HFFc6 (cell line): Measurements from ENCODE around the gene LRRIQ1. TPM values are rescaled to one million over a fixed set of nuclear protein-coding genes. Genes with fewer than 3 reads are reported as not detected.

Experiments used
- DNase-seq: peaks from one replicate; pipeline ENCODE4 v3.0.0-alpha.2; 2018
- H3K27ac Mint-ChIP-seq: 2 replicates; pipeline ENCODE4 v1.8.0; 2020; ENCODE audit warnings: mild to moderate bottlenecking, mixed read lengths
- H3K27me3 Mint-ChIP-seq: 2 replicates; pipeline ENCODE4 v1.8.0; 2021; ENCODE audit warnings: mild to moderate bottlenecking, moderate library complexity, mixed read lengths; ENCODE audit not compliant: insufficient read depth
- H3K36me3 Mint-ChIP-seq: 2 replicates; pipeline ENCODE4 v1.8.0; 2021; ENCODE audit warnings: low read depth, mixed read lengths
- H3K4me1 Mint-ChIP-seq: 2 replicates; pipeline ENCODE4 v1.8.0; 2020; ENCODE audit warnings: low read depth, mixed read lengths
- H3K4me3 Mint-ChIP-seq: 2 replicates; pipeline ENCODE4 v1.8.0; 2020; ENCODE audit warnings: mild to moderate bottlenecking, moderate library complexity, mixed read lengths
- H3K9me3 Mint-ChIP-seq: 2 replicates; pipeline ENCODE4 v1.8.0; 2020; ENCODE audit warnings: mild to moderate bottlenecking, mixed read lengths
- total RNA-seq, 6 experiments: library from RNA; stranded (reverse); fragmentation: NEBNext Ultra II Directional; extraction: Animal tissue kit (Norgen Biotek cat#: 25700); gene quantifications; 2 replicates in 1 of 6; 3 replicates in 5 of 6; pipeline ENCODE4 v1.2.3, GENCODE V29; 2021
- TF ChIP-seq, protein P1 (sequence below): fragments of 200-600 bp; sonication (generic); IDR thresholded peaks from 2 replicates; pipeline ENCODE4 v1.5.0; 2021; ENCODE audit warnings: antibody characterized with exemption, mild to moderate bottlenecking

LRRIQ1 gene
- total RNA-seq, 6 experiments from 2014 or later = 0.21 to 0.57 TPM; not detected in 4

DNA sequence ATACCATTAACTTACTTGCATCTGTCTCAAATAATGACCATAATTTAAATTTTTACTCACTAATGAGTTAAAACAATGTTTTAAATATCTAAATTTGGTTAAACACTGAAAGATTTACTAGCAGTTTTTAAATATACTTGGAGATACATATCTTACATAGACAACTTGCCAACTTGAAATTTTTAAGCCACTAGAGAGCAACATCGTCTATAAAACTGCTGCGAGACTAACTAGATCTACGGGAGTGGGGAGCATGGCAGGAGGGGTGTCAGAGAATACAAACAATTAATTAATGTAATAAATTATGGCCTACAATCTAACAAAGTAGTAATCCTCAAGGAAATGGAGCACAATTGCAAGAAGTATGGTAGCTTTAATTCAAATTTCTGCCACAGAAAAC is 120.4 kb downstream of the LRRIQ1 start:
- TF ChIP-seq, protein P1, sequence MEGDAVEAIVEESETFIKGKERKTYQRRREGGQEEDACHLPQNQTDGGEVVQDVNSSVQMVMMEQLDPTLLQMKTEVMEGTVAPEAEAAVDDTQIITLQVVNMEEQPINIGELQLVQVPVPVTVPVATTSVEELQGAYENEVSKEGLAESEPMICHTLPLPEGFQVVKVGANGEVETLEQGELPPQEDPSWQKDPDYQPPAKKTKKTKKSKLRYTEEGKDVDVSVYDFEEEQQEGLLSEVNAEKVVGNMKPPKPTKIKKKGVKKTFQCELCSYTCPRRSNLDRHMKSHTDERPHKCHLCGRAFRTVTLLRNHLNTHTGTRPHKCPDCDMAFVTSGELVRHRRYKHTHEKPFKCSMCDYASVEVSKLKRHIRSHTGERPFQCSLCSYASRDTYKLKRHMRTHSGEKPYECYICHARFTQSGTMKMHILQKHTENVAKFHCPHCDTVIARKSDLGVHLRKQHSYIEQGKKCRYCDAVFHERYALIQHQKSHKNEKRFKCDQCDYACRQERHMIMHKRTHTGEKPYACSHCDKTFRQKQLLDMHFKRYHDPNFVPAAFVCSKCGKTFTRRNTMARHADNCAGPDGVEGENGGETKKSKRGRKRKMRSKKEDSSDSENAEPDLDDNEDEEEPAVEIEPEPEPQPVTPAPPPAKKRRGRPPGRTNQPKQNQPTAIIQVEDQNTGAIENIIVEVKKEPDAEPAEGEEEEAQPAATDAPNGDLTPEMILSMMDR = no peak
- Mint-ChIP-seq H3K4me1 (no peaks in the 10 kb centered on the region), H3K36me3 (no peaks in the 10 kb centered on the region), H3K27me3 (no peaks in the 10 kb centered on the region), H3K9me3 (no peaks in the 10 kb centered on the region; the same call in 1 of the 2 replicates), H3K27ac (no peak overlapping the region), H3K4me3 (no peak overlapping the region)
- no peak for DNase-seq

- Mint-ChIP-seq H3K27ac (no peak overlapping the region), H3K36me3 (no peaks in the 10 kb centered on the region), H3K27me3 (no peaks in the 10 kb centered on the region), H3K9me3 (no peaks in the 10 kb centered on the region; the same call in 1 of the 2 replicates), H3K4me1 (no peaks in the 10 kb centered on the region), H3K4me3 (no peak overlapping the region)
- TF ChIP-seq, protein P1 = no peak
- DNase-seq = no peak
Measured at GRCh38 chr12:85157035-85157603, 121.0 kb downstream of the LRRIQ1 start.

DNA sequence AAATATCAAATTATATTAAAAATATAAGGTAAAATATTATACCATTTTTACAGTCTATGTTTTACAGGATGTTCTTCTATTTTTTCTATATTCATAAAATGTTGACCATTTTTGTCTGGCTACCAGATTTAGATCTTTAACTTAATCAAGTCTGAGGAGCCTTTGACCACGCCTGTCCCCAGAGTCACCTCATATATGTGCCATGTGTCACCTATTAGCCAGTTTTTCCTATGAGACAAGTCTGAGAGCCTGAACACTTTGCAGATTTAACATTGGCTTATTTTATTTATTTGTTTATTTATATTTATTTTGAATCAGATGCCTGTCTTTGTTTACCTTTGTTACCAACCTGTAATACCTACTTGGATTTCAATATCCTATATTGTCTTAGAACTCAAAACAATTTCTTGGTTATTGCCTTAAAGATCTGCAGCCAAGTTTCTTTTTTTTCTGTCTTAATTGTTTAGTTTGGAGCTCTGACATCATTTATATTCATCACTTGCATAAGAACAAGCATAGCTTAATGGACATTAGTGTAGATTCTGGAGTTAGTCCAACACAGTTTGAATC is 127.7 kb downstream of the LRRIQ1 start:
- H3K27ac Mint-ChIP-seq = no peak overlapping the region
- DNase-seq = no peak
- TF ChIP-seq, protein P1 = no peak
- H3K36me3 Mint-ChIP-seq = no peaks in the 10 kb centered on the region
- H3K27me3 Mint-ChIP-seq = no peaks in the 10 kb centered on the region
- peaks cover 4% of the 10 kb centered on the region; the same call in 1 of the 2 replicates for H3K9me3 Mint-ChIP-seq
- no peak overlapping the region for H3K4me3 Mint-ChIP-seq
- no peaks in the 10 kb centered on the region for H3K4me1 Mint-ChIP-seq

- Mint-ChIP-seq H3K27me3 (no peaks in the 10 kb centered on the region), H3K27ac (no peak overlapping the region), H3K4me1 (no peaks in the 10 kb centered on the region), H3K4me3 (no peak overlapping the region), H3K9me3 (no peaks in the 10 kb centered on the region; the same call in none of the 2 replicates), H3K36me3 (no peaks in the 10 kb centered on the region)
- no peak for DNase-seq
- TF ChIP-seq, protein P1 = no peak
Measured at GRCh38 chr12:85179680-85180270, 143.6 kb downstream of the LRRIQ1 start.

GRCh38 chr12:85182699-85183098 is 146.5 kb downstream of the LRRIQ1 start:
- no peak overlapping the region for H3K27ac Mint-ChIP-seq
- DNase-seq = no peak
- TF ChIP-seq, protein P1 = no peak
- H3K4me3 Mint-ChIP-seq = no peak overlapping the region
- no peaks in the 10 kb centered on the region for H3K36me3 Mint-ChIP-seq
- H3K9me3 Mint-ChIP-seq = no peaks in the 10 kb centered on the region; the same call in 1 of the 2 replicates
- H3K4me1 Mint-ChIP-seq = no peaks in the 10 kb centered on the region
- H3K27me3 Mint-ChIP-seq = no peaks in the 10 kb centered on the region
